HEK293 (cell line): ENCODE measurements around the gene CANT1.
A peak's percentile ranks its signal among the peaks of the same experiment; 100 is the strongest.

Experiments
- GLI4 ChIP-seq: fragments of 450-650 bp; formaldehyde crosslinking; IDR thresholded peaks from 2 replicates; pipeline ENCODE4 v1.5.1; 2016; ENCODE audit warnings: missing biosample characterization, missing genetic modification characterization
- GLIS1 ChIP-seq: fragments of 450-650 bp; formaldehyde crosslinking; IDR thresholded peaks from 2 replicates; pipeline ENCODE4 v1.5.1; 2016; ENCODE audit warnings: missing biosample characterization, missing genetic modification characterization
- HOXD13 ChIP-seq: sonication (generic); formaldehyde crosslinking; IDR thresholded peaks from 2 replicates; pipeline ENCODE4 v1.8.0; 2022; ENCODE audit warnings: missing genetic modification reagents, borderline replicate concordance
- OSR2 ChIP-seq: fragments of 450-650 bp; formaldehyde crosslinking; IDR thresholded peaks from 2 replicates; pipeline ENCODE4 v1.5.1; 2016; ENCODE audit warnings: missing biosample characterization, missing genetic modification characterization
- PRDM10 ChIP-seq: fragments of 450-650 bp; formaldehyde crosslinking; IDR thresholded peaks from 2 replicates; pipeline ENCODE4 v1.5.1; 2016; ENCODE audit warnings: missing biosample characterization, missing genetic modification characterization
- REPIN1 ChIP-seq: fragments of 450-650 bp; formaldehyde crosslinking; IDR thresholded peaks from 2 replicates; pipeline ENCODE4 v1.5.1; 2017; ENCODE audit warnings: missing biosample characterization, missing genetic modification characterization, low read depth
- SCRT2 ChIP-seq: fragments of 450-650 bp; formaldehyde crosslinking; IDR thresholded peaks from 2 replicates; pipeline ENCODE4 v1.5.1; 2016; ENCODE audit warnings: missing biosample characterization, missing genetic modification characterization
- SP3 ChIP-seq: fragments of 450-650 bp; formaldehyde crosslinking; IDR thresholded peaks from 2 replicates; pipeline ENCODE4 v1.5.1; 2016; ENCODE audit warnings: missing biosample characterization, missing genetic modification characterization
- TCF7L2 ChIP-seq: IDR thresholded peaks from 2 replicates; pipeline ENCODE4 v1.6.1; 2011; ENCODE audit warnings: low read depth, mild to moderate bottlenecking, inconsistent platforms, low read length, moderate library complexity, borderline replicate concordance
- ZBTB6 ChIP-seq: fragments of 450-650 bp; formaldehyde crosslinking; IDR thresholded peaks from 2 replicates; pipeline ENCODE4 v1.5.1; 2017; ENCODE audit warnings: missing biosample characterization, missing genetic modification characterization
- ZNF10 ChIP-seq: fragments of 450-650 bp; formaldehyde crosslinking; IDR thresholded peaks from 2 replicates; pipeline ENCODE4 v1.5.1; 2017; ENCODE audit warnings: missing biosample characterization, missing genetic modification characterization
- ZNF121 ChIP-seq: fragments of 450-650 bp; formaldehyde crosslinking; IDR thresholded peaks from 2 replicates; pipeline ENCODE4 v1.5.1; 2016; ENCODE audit warnings: missing biosample characterization, missing genetic modification characterization
- ZNF16 ChIP-seq: fragments of 450-650 bp; formaldehyde crosslinking; IDR thresholded peaks from 2 replicates; pipeline ENCODE4 v1.5.1; 2016; ENCODE audit warnings: low read depth, missing biosample characterization, missing genetic modification characterization
- ZNF214 ChIP-seq: fragments of 450-650 bp; formaldehyde crosslinking; IDR thresholded peaks from 2 replicates; pipeline ENCODE4 v1.5.1; 2017; ENCODE audit warnings: missing biosample characterization, mild to moderate bottlenecking, missing genetic modification characterization, borderline replicate concordance
- ZNF223 ChIP-seq: fragments of 450-650 bp; formaldehyde crosslinking; IDR thresholded peaks from 2 replicates; pipeline ENCODE4 v1.5.1; 2016; ENCODE audit warnings: missing biosample characterization, missing genetic modification characterization
- ZNF26 ChIP-seq: fragments of 450-650 bp; formaldehyde crosslinking; IDR thresholded peaks from 2 replicates; pipeline ENCODE4 v1.5.1; 2016; ENCODE audit warnings: missing biosample characterization, missing genetic modification characterization
- ZNF311 ChIP-seq: fragments of 450-650 bp; formaldehyde crosslinking; IDR thresholded peaks from 2 replicates; pipeline ENCODE4 v1.5.1; 2017; ENCODE audit warnings: missing biosample characterization, missing genetic modification characterization, borderline replicate concordance
- ZNF354C ChIP-seq: fragments of 450-650 bp; formaldehyde crosslinking; IDR thresholded peaks from 2 replicates; pipeline ENCODE4 v1.5.1; 2016; ENCODE audit warnings: missing biosample characterization, missing genetic modification characterization, low read depth, borderline replicate concordance
- ZNF423 ChIP-seq: fragments of 450-650 bp; formaldehyde crosslinking; IDR thresholded peaks from 2 replicates; pipeline ENCODE4 v1.5.1; 2016; ENCODE audit warnings: missing biosample characterization, missing genetic modification characterization
- ZNF501 ChIP-seq: fragments of 450-650 bp; formaldehyde crosslinking; IDR thresholded peaks from 2 replicates; pipeline ENCODE4 v1.5.1; 2016; ENCODE audit warnings: missing biosample characterization, missing genetic modification characterization
- ZNF555 ChIP-seq: fragments of 450-650 bp; formaldehyde crosslinking; conservative IDR thresholded peaks from 2 replicates; pipeline ENCODE4 v1.5.1; 2017; ENCODE audit warnings: missing biosample characterization, mild to moderate bottlenecking, missing genetic modification characterization, inconsistent platforms
- ZNF596 ChIP-seq: fragments of 450-650 bp; IDR thresholded peaks from 2 replicates; pipeline ENCODE4 v1.5.0; 2018; ENCODE audit warnings: missing biosample characterization, mild to moderate bottlenecking, missing genetic modification characterization, moderate library complexity
- ZNF624 ChIP-seq: fragments of 450-650 bp; formaldehyde crosslinking; IDR thresholded peaks from 2 replicates; pipeline ENCODE4 v1.5.1; 2017; ENCODE audit warnings: missing biosample characterization, missing genetic modification characterization
- ZNF645 ChIP-seq: fragments of 450-650 bp; formaldehyde crosslinking; IDR thresholded peaks from 2 replicates; pipeline ENCODE4; 2016; ENCODE audit warnings: missing biosample characterization, missing genetic modification characterization
- ZNF830 ChIP-seq: fragments of 450-650 bp; IDR thresholded peaks from 2 replicates; pipeline ENCODE4 v1.5.0; 2018; ENCODE audit warnings: missing biosample characterization, missing genetic modification characterization, low read depth, mild to moderate bottlenecking, moderate library complexity

The CANT1 gene

GRCh38 chr17:79026376-79027273 is 17.1 kb upstream of the CANT1 start (continued):
- TF ChIP-seq ZNF596 (tag by site-specific recombination) (no peak), ZNF121 (tag by site-specific recombination) (no peak), ZNF354C (tag by site-specific recombination) (no peak), ZNF423 (tag by site-specific recombination) (no peak), ZNF830 (tag by site-specific recombination) (no peak), ZNF26 (tag by site-specific recombination) (no peak), ZNF555 (tag by site-specific recombination) (no peak), REPIN1 (tag by site-specific recombination) (no peak), PRDM10 (peak; percentile 95), ZBTB6 (tag by site-specific recombination) (no peak), ZNF10 (no peak), GLIS1 (peak; percentile 54), ZNF501 (tag by site-specific recombination) (no peak), ZNF214 (tag by site-specific recombination) (no peak), ZNF624 (tag by site-specific recombination) (no peak), ZNF645 (no peak), HOXD13 (CRISPR knock-in tag) (no peak), GLI4 (tag by site-specific recombination) (no peak), TCF7L2 (no peak), OSR2 (no peak), ZNF311 (tag by site-specific recombination) (no peak), SP3 (tag by site-specific recombination) (peak; percentile 27; the same call in 1 of the 2 replicates), ZNF223 (tag by site-specific recombination) (no peak), ZNF16 (no peak), SCRT2 (tag by site-specific recombination) (no peak)
- TF ChIP-seq, all 188 proteins: peak for 26
